GM21360 (cell line): Measurements from ENCODE around the gene AVL9.

ENCODE experiments used
- ATAC-seq: cut with Tn5 transposase; IDR thresholded peaks from one replicate; pipeline ENCODE4 v1.9.1; 2021; ENCODE audit warnings: mild to moderate bottlenecking, moderate library complexity; ENCODE audit not compliant: unreplicated experiment

Gene AVL9

GRCh38 chr7:32533276-32534029, 38.2 kb downstream of the AVL9 start:
- no peak for ATAC-seq

GRCh38 chr7:32535162-32535702, 39.9 kb downstream of the AVL9 start:
- ATAC-seq = peak; percentile 75

GRCh38 chr7:32536016-32536415, 40.7 kb downstream of the AVL9 start:
- no peak for ATAC-seq

- no peak for ATAC-seq
Measured at GRCh38 chr7:32536585-32536984, 41.3 kb downstream of the AVL9 start.

- ATAC-seq = no peak
Measured at GRCh38 chr7:32537760-32538159, 42.5 kb downstream of the AVL9 start.

GRCh38 chr7:32539366-32539765, 44.1 kb downstream of the AVL9 start:
- no peak for ATAC-seq

GRCh38 chr7:32539919-32540531, 44.7 kb downstream of the AVL9 start:
- no peak for ATAC-seq

GRCh38 chr7:32542595-32542994, 47.3 kb downstream of the AVL9 start:
- no peak for ATAC-seq

GRCh38 chr7:32559480-32559879, 64.2 kb downstream of the AVL9 start:
- ATAC-seq = no peak

- no peak for ATAC-seq
Measured at GRCh38 chr7:32560075-32560474, 64.8 kb downstream of the AVL9 start.

GRCh38 chr7:32561613-32562012, 66.3 kb downstream of the AVL9 start:
- ATAC-seq = no peak

- ATAC-seq = no peak
Measured at GRCh38 chr7:32564542-32564941, 69.3 kb downstream of the AVL9 start.

GRCh38 chr7:32569388-32570289, 74.3 kb downstream of the AVL9 start:
- no peak for ATAC-seq

GRCh38 chr7:32573110-32573687, 77.9 kb downstream of the AVL9 start:
- ATAC-seq = no peak

- ATAC-seq = no peak
Measured at GRCh38 chr7:32574626-32575025, 79.3 kb downstream of the AVL9 start.

- ATAC-seq = no peak
Measured at GRCh38 chr7:32577421-32577820, 82.1 kb downstream of the AVL9 start.

- no peak for ATAC-seq
Measured at GRCh38 chr7:32579776-32580175, 84.5 kb downstream of the AVL9 start.

GRCh38 chr7:32580646-32581045, 85.4 kb downstream of the AVL9 start:
- ATAC-seq = no peak

GRCh38 chr7:32582036-32582435, 86.7 kb downstream of the AVL9 start:
- ATAC-seq = no peak

GRCh38 chr7:32583791-32584190, 88.5 kb downstream of the AVL9 start:
- ATAC-seq = no peak
